Activated CD4-positive, alpha-beta T cell treated with anti-CD3 and anti-CD28 coated beads, Interleukin-2, amount 50 U/mL, for 4 hours (primary cell): ENCODE data around the gene MRPS27.
"Not testable (repeated sequence)": the region's sequence is repeated elsewhere in the genome, so short reads cannot be mapped to it uniquely, and the experiment has no call there.

Source experiments
- DNase-seq, 2 experiments: peaks; one replicate each; pipeline ENCODE4 v3.0.0-alpha.2; 2020

Gene MRPS27

DNA sequence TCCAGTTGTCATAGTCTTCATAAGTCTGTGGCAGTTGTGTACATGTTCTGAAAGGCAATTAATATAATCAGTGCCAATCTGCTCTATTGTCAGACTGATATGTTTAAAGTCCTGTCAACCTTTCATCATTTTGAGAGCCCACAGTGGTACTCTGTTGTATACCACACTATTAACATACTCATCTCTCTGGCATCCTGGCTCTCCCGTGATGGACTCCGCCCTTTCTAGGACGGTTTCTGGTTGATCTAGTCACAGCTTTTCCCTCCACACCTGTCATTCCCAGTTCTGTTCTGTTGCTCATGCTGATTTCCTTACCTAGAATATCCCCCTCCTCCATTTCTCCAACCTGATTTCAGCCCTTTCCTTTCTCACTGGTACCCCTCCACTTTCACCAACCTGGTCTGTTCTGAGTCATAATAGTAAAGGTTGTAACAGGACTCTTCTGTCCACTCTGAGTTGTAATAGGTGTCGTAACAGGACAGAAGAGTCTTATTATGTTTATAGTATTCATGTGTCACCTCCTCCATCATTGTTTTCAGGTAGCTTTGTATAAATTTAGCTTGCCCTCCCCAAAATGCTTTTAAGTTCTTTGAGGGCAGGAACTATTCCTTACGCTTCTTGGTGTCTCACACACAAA, 4.3 kb upstream of the MRPS27 start:
- no peak for DNase-seq

- peak; percentile 12 to 19 for DNase-seq
These were observed 535 bp downstream of the MRPS27 start for GRCh38 chr5:72319435-72319975.

DNA sequence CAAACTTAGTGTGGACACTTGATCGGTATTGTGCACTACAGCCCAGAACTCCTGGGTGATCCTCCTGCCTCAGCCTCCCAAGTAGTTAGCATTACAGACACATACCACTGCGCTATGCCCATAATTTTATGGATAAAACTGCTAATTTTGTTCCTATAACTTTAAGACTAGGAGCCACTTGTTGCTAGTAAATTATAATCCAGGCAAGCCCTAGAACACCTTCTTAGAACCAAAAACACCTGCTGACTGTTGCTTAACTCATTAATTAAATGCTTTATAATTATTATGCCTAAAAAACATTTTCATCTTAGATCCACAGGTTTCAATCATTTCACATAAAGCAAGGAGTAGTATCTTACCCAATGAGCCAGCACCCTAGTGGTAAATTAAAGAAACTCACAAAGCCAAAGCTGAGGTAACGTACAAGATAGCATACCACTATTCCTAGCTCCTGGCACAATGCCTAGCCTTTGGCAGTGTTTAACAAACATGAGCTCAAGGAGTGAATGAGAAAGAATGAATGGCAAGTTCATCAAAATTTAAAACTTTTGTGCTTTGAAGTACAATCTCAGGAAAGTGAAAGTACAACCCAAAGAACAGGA, 5.4 kb downstream of the MRPS27 start:
- DNase-seq = no peak

DNA sequence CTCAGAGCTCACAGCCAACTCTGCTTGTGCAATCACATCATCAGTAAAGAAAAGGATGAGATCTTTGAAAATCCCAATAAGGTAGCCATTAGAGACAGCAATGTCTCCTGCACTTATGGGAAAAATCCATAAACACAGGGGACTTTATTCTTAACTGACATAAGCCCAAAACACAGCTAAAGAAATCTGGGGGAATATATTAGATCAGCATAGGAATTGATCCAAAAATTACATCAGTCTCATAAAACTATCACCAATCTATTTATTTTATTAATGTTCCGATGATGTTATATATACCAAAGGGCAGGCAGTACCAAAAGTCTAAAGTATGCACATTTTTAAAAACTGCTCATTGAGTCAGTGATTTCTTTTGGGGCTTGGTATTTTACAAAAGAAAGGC, 6.9 kb downstream of the MRPS27 start:
- DNase-seq = no peak

DNA sequence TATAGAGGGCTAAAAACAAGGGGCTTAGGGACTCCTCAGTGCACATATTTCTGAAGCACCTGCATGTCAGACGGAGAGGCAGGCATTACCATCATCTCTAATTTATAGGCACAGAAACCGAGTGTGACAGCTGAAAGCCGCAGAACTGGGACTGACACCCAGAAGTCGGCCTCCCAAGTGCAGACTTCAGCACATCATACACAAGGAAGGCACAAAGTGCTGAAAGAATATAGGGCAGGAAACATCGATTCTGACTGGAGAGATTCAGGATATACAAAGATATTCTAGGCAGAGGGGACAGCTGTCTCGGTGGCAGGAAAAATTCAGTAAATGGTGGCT, 11.2 kb downstream of the MRPS27 start:
- no peak for DNase-seq

DNA sequence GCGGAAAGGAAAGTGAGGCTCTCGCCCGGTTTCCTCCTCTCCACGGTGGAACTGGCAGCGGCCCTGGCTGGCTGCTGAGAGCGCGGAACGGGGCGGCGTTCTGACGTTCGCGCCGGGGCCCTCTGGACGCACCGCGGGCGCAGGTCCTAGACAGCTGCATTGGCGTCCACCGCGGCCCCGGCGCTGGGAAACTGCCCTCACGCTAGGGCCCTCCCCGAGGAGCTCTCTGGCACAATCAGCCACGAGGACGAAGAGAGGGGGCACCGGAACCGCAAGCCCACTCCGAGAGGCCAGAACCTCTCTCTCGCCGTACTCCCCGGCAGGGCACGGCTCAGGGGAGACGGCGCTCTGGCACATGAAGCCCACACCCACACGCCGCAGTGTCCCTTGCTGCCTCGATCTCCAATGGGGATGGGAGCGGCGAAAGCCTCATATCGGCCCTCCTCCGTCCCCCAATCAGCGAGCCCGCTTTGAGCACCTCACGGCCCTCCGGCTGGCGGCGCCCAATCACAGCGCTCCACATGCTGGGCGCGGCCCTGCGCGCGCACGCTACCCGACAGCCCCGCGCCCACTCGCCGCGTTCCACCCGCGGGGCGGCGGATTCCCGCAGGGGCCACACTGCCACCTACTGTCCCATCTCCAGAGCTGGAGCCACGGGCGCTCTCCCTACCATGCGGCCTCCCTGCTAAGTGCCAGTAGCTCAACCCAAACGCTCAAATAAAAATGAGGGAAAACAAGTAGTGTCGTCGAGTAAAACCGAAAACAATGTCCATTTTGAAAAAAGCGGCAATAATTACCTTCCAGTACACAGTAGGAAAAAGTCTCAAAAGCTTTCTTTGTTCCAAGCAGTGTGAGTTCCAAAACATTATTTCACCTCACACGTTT, 11.8 kb downstream of the MRPS27 start:
- peak; percentile 92 to 93 for DNase-seq

DNA sequence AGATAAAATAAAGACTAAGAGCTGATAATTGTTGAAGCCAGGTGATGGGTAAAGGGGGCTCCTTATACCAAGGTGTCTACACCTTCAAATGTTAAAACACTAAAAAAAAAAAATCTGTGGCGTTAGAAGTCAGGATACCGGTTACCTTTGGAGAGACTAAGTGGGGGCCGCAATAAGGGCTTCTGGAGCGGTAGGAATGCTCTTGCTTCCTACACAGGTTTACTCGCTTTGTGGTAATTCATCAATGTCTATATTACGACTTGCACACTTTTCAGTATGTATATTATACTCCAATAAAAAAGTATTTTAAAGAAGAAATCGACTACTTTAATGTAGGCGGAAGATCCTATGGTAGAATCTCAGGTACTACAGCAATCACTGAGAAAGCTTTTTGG, 12.5 kb downstream of the MRPS27 start:
- no peak for DNase-seq

DNA sequence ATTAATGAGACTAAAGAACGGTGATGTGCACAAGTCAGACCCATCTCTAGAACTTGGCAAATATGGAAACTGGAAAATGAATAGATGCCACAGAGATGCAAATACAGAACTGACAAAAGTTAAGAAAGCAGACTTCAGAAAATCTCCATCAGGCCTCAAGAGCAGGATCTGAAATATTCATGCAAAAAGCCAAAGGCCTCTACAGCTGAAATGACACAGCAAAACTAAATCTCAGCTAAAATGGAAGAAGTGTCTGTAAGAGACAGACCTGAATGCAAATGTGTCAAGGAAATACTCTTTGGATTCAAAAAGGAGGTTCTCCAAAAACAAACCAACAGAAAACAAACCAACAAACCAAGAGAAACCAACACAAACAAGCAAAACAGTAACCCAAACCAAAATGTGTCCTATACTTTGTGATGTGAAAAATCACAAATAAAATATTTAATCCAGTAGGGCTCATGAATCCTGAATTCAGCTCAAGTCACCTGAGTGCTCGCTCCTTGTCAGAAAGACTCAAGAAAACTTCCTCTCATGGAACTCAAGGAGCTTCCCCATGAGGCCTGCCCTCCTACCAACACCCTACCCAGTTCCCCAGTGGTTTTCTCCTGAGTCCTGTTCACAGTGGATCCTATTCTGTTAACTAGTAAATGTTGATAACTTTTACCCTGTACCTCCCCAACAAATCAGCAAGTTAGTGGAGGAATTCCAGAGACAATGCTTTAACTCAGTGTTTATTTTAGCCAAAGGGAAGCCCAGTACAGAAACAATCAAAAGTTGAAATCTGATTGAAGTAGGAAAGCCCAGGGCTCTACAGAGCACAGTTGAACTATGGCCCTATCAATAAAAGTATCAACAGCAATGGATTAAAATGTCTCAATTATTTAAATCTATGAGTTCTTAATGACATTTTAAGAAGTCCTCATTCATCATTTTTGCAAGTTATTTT, 14.6 kb downstream of the MRPS27 start:
- DNase-seq = no peak

DNA sequence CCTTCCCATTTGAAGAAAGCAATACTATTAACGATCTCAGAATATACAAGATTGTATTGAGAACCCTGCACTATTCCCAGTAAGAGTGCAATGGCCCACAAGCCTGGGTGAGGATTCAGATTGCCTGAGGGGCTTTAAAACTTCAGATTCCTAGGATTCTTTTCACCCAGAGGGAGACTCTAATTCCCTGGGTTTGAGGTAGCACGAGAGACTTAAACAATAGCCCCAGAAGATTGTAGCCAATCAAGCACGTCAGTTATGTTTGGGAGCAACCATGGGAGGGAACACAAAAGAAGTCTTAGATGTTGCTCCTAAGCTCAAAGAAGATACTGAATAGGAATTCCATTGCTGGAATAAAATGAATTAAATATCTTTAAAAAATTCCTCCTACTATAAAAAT, 17.9 kb downstream of the MRPS27 start:
- no peak for DNase-seq

- DNase-seq = no peak
These were observed 18.5 kb downstream of the MRPS27 start for GRCh38 chr5:72301557-72301956.

GRCh38 chr5:72300590-72301339, 19.3 kb downstream of the MRPS27 start:
- no peak for DNase-seq

- no peak for DNase-seq
These were observed 21.3 kb downstream of the MRPS27 start for GRCh38 chr5:72298711-72299110.

DNA sequence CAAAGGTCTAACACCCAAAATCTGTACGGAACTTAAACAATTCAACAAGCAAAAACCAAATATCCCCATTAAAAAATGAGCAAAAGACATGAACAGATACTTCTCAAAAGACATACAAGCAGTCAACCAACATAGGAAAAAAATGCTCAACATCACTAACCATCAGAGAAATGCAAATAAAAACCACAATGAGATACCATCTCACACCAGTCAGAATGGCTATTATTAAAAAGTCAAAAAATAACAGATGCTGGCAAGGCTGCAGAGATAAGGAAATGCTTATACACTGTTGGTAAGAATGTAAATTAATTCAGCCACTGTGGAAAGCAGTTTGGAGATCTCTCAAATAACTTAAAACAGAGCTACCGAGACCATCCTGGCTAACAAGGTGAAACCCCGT, 21.9 kb downstream of the MRPS27 start:
- not testable (repeated sequence) for DNase-seq

GRCh38 chr5:72296256-72296655, 23.8 kb downstream of the MRPS27 start:
- no peak for DNase-seq

- no peak for DNase-seq
These were observed 24.5 kb downstream of the MRPS27 start for GRCh38 chr5:72295539-72295938.

GRCh38 chr5:72294473-72294872, 25.6 kb downstream of the MRPS27 start:
- DNase-seq = no peak

DNA sequence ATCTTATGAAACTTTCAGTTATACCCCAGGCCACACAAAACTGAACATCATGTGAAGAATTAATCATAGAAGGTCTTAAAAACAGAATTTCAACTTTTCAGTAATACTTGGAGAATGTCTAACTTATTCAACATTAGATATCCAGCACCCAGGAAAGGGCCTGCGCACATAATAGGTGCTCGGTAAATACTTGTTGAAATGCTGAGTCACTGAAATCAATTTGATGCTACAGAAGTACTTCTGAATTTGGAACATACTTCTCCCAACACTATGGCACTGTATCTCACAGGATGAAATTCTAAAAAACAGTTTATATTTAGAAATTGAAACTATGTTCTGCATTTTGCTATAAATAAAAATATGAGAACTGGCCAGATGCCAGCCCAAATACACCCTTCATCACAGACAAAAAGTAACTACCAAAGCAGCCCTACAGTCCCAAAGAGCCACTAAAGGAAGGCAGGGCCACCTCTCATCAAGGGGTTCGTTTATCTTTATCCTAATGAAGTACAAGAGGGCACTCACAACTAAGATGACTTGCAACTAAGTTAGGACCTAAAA, 26.5 kb downstream of the MRPS27 start:
- no peak for DNase-seq

GRCh38 chr5:72292411-72292810, 27.6 kb downstream of the MRPS27 start:
- no peak for DNase-seq

- no peak for DNase-seq
These were observed 28.4 kb downstream of the MRPS27 start for GRCh38 chr5:72291601-72292000.

DNA sequence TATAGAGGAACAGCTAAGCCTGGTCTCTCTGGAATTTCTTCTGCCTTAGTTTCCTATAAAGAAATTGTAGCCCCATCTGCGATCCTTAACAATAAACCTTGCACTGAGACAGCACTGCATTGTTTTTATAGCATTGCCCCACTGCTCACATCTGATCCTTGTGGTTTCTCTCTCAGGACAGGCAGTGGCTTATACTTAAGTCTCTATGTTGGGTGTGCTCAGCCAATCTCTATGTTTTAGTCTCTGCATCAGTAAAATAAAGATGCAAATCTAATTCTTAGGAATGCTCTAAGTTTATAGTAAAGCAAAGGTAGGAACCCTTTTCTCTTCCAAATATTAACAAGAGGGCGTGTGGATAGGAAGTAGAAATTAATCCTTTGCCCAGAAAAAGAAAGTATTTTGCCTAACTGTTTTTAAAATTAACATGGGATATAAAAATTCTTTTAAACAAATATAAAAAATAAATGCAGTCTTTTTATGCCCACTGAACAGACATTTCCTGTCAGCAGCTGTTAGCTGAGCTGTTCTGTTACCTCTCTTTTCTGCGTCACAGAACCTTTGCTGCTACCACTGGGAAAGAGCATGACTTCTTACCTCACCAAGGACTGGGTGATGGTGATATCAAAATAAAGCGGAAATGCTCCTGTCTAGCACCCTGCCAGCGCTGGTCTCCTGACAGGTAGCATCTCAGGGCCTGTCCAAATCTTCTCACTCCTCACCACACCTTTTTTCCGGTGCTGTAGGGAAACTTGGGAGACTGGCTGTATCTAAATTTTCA, 29.5 kb downstream of the MRPS27 start:
- DNase-seq = no peak

GRCh38 chr5:72288924-72289323, 31.1 kb downstream of the MRPS27 start:
- DNase-seq = no peak
